IPS-20b (cell line): ENCODE results near the gene TAF10.

Source experiments
- H3K27ac ChIP-seq: one replicate; pipeline ENCODE4 v1.5.1; 2013; ENCODE audit warnings: low read length
- H3K27me3 ChIP-seq: 2 replicates; pipeline ENCODE4 v1.6.1; 2013; ENCODE audit warnings: mild to moderate bottlenecking, low read length, inconsistent platforms; ENCODE audit not compliant: insufficient read depth
- H3K36me3 ChIP-seq: 2 replicates; pipeline ENCODE4 v1.6.1; 2013; ENCODE audit warnings: low read depth, mild to moderate bottlenecking, inconsistent platforms, low read length, moderate library complexity; ENCODE audit not compliant: insufficient read depth
- H3K4me1 ChIP-seq: 2 replicates; pipeline ENCODE4 v1.6.1; 2013; ENCODE audit warnings: mild to moderate bottlenecking, control low read depth, inconsistent platforms, low read length, moderate library complexity; ENCODE audit not compliant: insufficient read depth
- H3K4me3 ChIP-seq: 2 replicates; pipeline ENCODE4 v1.5.1; 2013; ENCODE audit warnings: mild to moderate bottlenecking, low read length, inconsistent platforms
- H3K9ac ChIP-seq: 2 replicates; pipeline ENCODE4 v1.6.1; 2013; ENCODE audit warnings: low read depth, mild to moderate bottlenecking, inconsistent platforms, low read length, moderate library complexity
- H3K9me3 ChIP-seq: 2 replicates; pipeline ENCODE4 v1.6.1; 2013; ENCODE audit warnings: mild to moderate bottlenecking, low read depth, low read length, inconsistent platforms; ENCODE audit not compliant: insufficient read depth

Gene TAF10

DNA sequence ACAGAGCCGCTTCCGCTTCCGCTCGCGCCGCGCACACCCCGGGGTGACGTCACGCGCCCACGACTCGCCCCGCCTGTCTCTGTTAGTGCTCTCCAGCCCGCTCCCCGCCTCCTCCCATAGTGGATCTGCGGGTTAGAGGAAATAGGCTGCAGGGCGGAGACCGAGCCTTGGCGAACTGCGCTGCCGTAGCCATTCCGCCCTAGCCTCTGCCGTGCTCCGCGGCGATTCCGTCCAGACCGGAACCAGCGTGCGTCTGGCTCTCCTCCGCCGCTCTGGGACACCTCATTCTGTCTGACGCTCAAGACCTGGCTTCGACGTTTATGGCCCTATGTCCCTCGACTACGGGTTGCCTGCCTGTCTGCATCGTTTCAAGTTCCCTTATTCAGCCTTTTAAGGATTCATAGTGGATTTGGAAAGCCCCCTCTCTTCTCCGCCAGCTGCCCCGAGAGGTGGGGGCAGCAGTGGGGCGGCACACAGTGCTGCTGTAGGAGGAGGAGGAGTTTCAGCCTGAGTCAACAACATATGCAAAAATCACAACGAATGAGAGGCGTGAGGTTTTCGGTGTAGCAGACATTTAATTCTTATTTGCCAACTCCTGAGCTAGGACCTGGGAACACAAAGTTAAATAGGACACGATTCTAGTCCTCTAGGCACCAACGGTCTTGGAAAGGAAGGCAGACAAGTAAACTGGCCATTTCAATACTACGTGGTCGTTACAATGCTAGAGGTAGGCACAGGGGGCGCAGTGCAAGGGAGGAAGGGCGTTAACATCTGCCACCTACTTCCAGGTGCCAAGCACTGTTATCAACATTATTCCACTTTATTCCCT is at the start of gene TAF10:
Gene TAF10 (minus strand): TSS at position 4 of the 829 bp plus-strand sequence. CDS start 27 bp downstream, outside the sequence.
- Histone ChIP-seq H3K27me3 (no peaks in the 10 kb centered on the region), H3K4me1 (peaks cover 9% of the 10 kb centered on the region; the same call in 1 of the 2 replicates), H3K27ac (peak within 1 kb of the TSS; percentile 99), H3K4me3 (peak within 1 kb of the TSS; percentile 98), H3K9ac (peak within 1 kb of the TSS; percentile 99), H3K36me3 (peaks cover 61% of the 10 kb centered on the region), H3K9me3 (no peaks in the 10 kb centered on the region)

DNA sequence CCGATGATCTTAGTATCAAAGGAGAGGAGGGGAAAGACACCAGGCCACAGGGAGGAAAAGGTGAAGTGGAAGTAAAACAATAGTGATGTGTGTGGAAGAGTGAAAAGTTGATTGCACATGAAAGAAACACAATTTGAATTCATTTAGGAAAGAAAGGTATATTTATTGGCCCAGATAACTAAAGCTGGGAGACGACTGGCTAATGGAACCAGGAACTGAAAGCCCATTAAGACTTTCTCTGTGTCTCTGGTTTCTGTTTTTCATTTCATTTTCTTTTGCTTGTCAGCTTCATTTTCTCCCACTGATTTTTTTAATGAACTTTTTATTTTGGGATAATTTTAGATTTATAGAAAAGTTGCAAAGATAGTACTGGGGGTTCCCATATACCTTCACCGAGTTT is 48.7 kb upstream of the TAF10 start:
- Histone ChIP-seq H3K36me3 (no peaks in the 10 kb centered on the region), H3K4me1 (peaks cover 11% of the 10 kb centered on the region; the same call in 1 of the 2 replicates), H3K4me3 (no peak overlapping the region), H3K9ac (no peak overlapping the region), H3K27me3 (peaks cover 23% of the 10 kb centered on the region), H3K27ac (no peak overlapping the region), H3K9me3 (no peaks in the 10 kb centered on the region)

GRCh38 chr11:6658647-6659046 is 46.6 kb upstream of the TAF10 start:
- peaks cover 36% of the 10 kb centered on the region for H3K27me3 ChIP-seq

DNA sequence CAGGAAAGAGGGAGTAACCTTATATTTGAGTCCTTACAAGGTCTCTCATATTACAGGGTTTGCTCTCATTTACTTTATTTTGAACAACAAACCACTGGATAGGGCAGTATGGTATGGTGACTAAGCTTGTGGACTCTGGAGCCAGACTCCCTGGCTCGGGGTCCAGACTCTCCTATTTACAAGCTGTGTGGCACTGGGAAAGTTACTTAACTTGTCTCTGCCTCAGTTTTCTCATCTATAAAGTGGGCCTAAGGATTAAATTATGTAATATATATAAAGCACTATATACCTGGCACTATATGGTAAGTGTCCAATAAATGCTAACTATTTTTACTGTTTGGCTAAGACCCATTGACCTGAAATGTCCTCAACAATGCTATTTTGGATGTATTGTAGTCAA is 45.3 kb upstream of the TAF10 start:
- peaks cover 37% of the 10 kb centered on the region for H3K27me3 ChIP-seq
- no peak overlapping the region; the same call in 1 of the 2 replicates for H3K4me3 ChIP-seq
- H3K36me3 ChIP-seq, result no peaks in the 10 kb centered on the region
- no peaks in the 10 kb centered on the region for H3K9me3 ChIP-seq
- H3K9ac ChIP-seq, result no peak overlapping the region
- H3K4me1 ChIP-seq, result peaks cover 11% of the 10 kb centered on the region; the same call in 1 of the 2 replicates
- no peak overlapping the region for H3K27ac ChIP-seq

More at GRCh38 chr11:6658647-6659046, 46.6 kb upstream of the TAF10 start:
- Histone ChIP-seq H3K9me3 (no peaks in the 10 kb centered on the region), H3K27ac (no peak overlapping the region), H3K4me3 (no peak overlapping the region), H3K4me1 (peaks cover 11% of the 10 kb centered on the region; the same call in 1 of the 2 replicates), H3K9ac (no peak overlapping the region), H3K36me3 (no peaks in the 10 kb centered on the region)

DNA sequence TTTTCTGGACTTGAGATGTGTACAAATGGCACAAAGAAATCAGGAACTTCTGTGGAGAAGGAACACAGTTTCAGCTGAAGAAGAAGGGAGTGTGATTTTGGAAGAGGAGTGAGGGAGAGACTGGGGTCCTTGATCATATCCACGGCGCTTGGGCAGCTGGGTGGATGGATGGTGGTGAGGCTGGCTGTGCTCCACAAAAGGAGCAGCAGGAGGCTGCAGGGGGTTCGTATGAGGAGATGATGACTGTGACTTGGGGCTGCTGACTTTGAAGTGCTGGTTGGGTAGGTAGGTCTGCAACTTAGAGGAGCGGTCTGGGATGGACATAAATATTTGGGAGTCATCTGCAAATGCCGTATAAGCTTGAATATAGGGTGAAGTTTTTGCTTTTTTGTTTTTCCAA is 44.9 kb upstream of the TAF10 start:
- H3K27me3 ChIP-seq, result peaks cover 39% of the 10 kb centered on the region
- H3K4me1 ChIP-seq, result peaks cover 11% of the 10 kb centered on the region; the same call in 1 of the 2 replicates
- H3K27ac ChIP-seq, result no peak overlapping the region
- no peaks in the 10 kb centered on the region for H3K36me3 ChIP-seq
- H3K9me3 ChIP-seq, result no peaks in the 10 kb centered on the region
- H3K4me3 ChIP-seq, result peak overlapping the region; percentile 85
- peak overlapping the region; percentile 68; the same call in 1 of the 2 replicates for H3K9ac ChIP-seq

- Histone ChIP-seq H3K4me1 (peaks cover 11% of the 10 kb centered on the region; the same call in 1 of the 2 replicates), H3K27ac (no peak overlapping the region), H3K4me3 (peak overlapping the region; percentile 85), H3K9me3 (no peaks in the 10 kb centered on the region), H3K9ac (peak overlapping the region; percentile 68; the same call in 1 of the 2 replicates), H3K36me3 (no peaks in the 10 kb centered on the region), H3K27me3 (peaks cover 39% of the 10 kb centered on the region)
Observed at GRCh38 chr11:6656584-6656915, 44.5 kb upstream of the TAF10 start.

- Histone ChIP-seq H3K9ac (peak within 1 kb of the TSS; percentile 68), H3K36me3 (no peaks in the 10 kb centered on the region), H3K4me3 (peak within 1 kb of the TSS; percentile 85), H3K27ac (no peak within 1 kb of the TSS), H3K27me3 (peaks cover 39% of the 10 kb centered on the region), H3K4me1 (peaks cover 11% of the 10 kb centered on the region; the same call in 1 of the 2 replicates), H3K9me3 (no peaks in the 10 kb centered on the region)
Observed at GRCh38 chr11:6655790-6656583, 44.0 kb upstream of the TAF10 start, which contains the start of gene DCHS1. TSS of gene DCHS1 (minus strand) at chr11:6655809. CDS start at chr11:6641613, 14,196 bp downstream.

DNA sequence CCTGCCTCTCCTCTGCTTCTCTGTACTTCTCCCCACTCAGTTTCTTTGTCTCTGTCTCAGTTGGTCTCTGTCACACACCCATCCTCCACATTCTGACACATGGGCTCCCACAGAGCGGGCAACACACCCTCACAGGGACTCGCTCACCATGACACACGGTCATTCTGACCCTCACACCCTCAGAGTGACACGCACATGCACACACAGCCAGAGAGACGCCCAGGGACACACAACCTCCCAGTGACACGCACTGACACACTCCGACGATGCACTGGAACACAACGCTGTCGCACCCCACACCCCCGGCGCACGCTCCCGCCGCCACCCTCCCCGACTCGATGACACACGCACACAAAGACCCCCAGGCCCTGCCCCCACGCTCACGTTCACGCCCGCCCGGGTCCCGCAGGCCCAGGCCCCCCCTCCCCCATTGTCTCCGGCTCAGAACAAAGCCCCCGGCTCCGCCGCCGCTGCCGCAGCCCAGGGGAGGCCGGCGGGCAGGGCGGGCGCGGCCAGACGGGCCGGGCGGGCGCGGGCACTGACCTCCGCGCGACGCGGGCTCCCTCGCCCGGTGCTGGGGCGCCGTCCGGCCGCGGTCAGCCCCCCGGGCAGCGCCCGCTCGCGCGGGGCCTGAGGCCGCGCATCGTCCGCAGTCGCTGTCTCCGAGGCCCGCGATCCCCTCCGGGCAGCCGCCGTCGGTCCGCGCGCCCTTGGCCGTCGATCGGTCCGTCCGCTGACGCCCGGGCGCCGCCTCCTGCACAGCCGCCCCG is 43.2 kb upstream of the TAF10 start:
- H3K9me3 ChIP-seq, result no peaks in the 10 kb centered on the region
- no peak overlapping the region for H3K27ac ChIP-seq
- H3K4me1 ChIP-seq, result peaks cover 11% of the 10 kb centered on the region; the same call in 1 of the 2 replicates
- H3K27me3 ChIP-seq, result peaks cover 39% of the 10 kb centered on the region
- peak overlapping the region; percentile 54 for H3K9ac ChIP-seq
- H3K4me3 ChIP-seq, result peak overlapping the region; percentile 76
- no peaks in the 10 kb centered on the region for H3K36me3 ChIP-seq

- H3K9me3 ChIP-seq, result no peaks in the 10 kb centered on the region
- H3K4me1 ChIP-seq, result peaks cover 11% of the 10 kb centered on the region; the same call in 1 of the 2 replicates
- peak overlapping the region; percentile 54 for H3K9ac ChIP-seq
- H3K36me3 ChIP-seq, result no peaks in the 10 kb centered on the region
- H3K27ac ChIP-seq, result no peak overlapping the region
- H3K4me3 ChIP-seq, result peak overlapping the region; percentile 76
- H3K27me3 ChIP-seq, result peaks cover 39% of the 10 kb centered on the region
Observed at GRCh38 chr11:6654281-6655019, 42.4 kb upstream of the TAF10 start.

DNA sequence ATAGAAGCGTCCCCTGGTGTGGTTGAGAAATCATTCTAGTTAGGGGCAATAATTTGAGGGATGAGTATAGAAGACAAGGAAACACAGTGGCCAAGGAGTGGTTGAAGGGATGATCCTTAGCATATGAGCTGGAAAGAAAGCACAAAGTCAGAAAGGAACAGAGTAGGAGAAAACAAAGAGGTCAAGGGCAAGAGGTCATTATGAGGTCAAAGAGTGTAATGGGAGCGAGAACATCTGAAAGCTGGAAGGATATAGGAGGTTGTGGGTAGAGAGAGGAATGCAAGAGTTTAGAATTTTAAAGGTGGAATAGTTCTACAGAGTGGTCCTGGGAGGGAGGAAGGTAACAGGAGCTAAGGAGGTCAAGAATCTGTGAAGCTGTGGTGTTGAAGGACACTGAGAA is 41.6 kb upstream of the TAF10 start:
- Histone ChIP-seq H3K36me3 (no peaks in the 10 kb centered on the region), H3K27ac (no peak overlapping the region), H3K9me3 (no peaks in the 10 kb centered on the region), H3K4me3 (no peak overlapping the region), H3K9ac (no peak overlapping the region), H3K4me1 (peaks cover 11% of the 10 kb centered on the region; the same call in 1 of the 2 replicates), H3K27me3 (peaks cover 39% of the 10 kb centered on the region)
